KMS-11 (cell line): ENCODE results near the gene NRCAM.

Experiments used
- H2AFZ ChIP-seq: fragments of 200-600 bp; sonication (generic); 2 replicates; pipeline ENCODE4 v1.6.1; 2016; ENCODE audit warnings: antibody characterized with exemption, mixed run types, low read depth
- H3K27ac ChIP-seq: fragments of 200-600 bp; sonication (generic); 2 replicates; pipeline ENCODE4 v1.6.1; 2016; ENCODE audit warnings: mild to moderate bottlenecking, mixed run types
- H3K27me3 ChIP-seq: fragments of 200-600 bp; sonication (generic); 2 replicates; pipeline ENCODE4 v1.6.1; 2017; ENCODE audit warnings: mild to moderate bottlenecking, low read depth, mixed run types, moderate library complexity; ENCODE audit not compliant: insufficient read depth
- H3K36me3 ChIP-seq: fragments of 200-600 bp; sonication (generic); 2 replicates; pipeline ENCODE4 v1.6.1; 2017; ENCODE audit warnings: mild to moderate bottlenecking, mixed run types; ENCODE audit not compliant: insufficient read depth
- H3K4me1 ChIP-seq: fragments of 200-600 bp; sonication (generic); 2 replicates; pipeline ENCODE4 v1.6.1; 2016; ENCODE audit warnings: mild to moderate bottlenecking, low read depth, mixed run types; ENCODE audit not compliant: poor library complexity, severe bottlenecking
- H3K4me2 ChIP-seq: fragments of 200-600 bp; sonication (generic); 2 replicates; pipeline ENCODE4 v1.7.0; 2016; ENCODE audit warnings: mild to moderate bottlenecking, mixed run types
- H3K4me3 ChIP-seq: fragments of 200-600 bp; sonication (generic); IDR thresholded peaks from 2 replicates; pipeline ENCODE4 v1.6.1; 2017; ENCODE audit warnings: low read depth, low read length, mixed read lengths; ENCODE audit not compliant: insufficient read depth
- H3K79me2 ChIP-seq: fragments of 200-600 bp; sonication (generic); 2 replicates; pipeline ENCODE4 v1.6.1; 2016; ENCODE audit warnings: low read depth, mixed run types; ENCODE audit not compliant: insufficient read depth
- H3K9ac ChIP-seq: fragments of 200-600 bp; sonication (generic); 2 replicates; pipeline ENCODE4 v1.6.1; 2016; ENCODE audit warnings: mild to moderate bottlenecking, mixed run types
- H4K20me1 ChIP-seq: fragments of 200-600 bp; sonication (generic); 2 replicates; pipeline ENCODE4 v1.6.1; 2016; ENCODE audit warnings: mild to moderate bottlenecking, mixed run types; ENCODE audit not compliant: insufficient read depth
- CTCF ChIP-seq: fragments of 200-600 bp; sonication (generic); conservative IDR thresholded peaks from 2 replicates; pipeline ENCODE4 v1.6.1; 2017; ENCODE audit warnings: low read depth, mild to moderate bottlenecking, antibody characterized with exemption, low read length, moderate library complexity, mixed read lengths

The NRCAM gene

GRCh38 chr7:108409146-108409545 lies 47.1 kb downstream of the NRCAM start:
- H3K9ac ChIP-seq = no peak overlapping the region
- no peak overlapping the region for H3K4me3 ChIP-seq
- H4K20me1 ChIP-seq = no peaks in the 10 kb centered on the region
- H3K27ac ChIP-seq = no peak overlapping the region
- H3K79me2 ChIP-seq = no peaks in the 10 kb centered on the region
- no peaks in the 10 kb centered on the region for H3K36me3 ChIP-seq
- H3K4me1 ChIP-seq = peaks cover 71% of the 10 kb centered on the region
- H2AFZ ChIP-seq = no peak overlapping the region
- no peaks in the 10 kb centered on the region for H3K27me3 ChIP-seq
- no peak for TF ChIP-seq CTCF
- no peak overlapping the region for H3K4me2 ChIP-seq

- Histone ChIP-seq H3K27ac (no peak overlapping the region), H3K36me3 (no peaks in the 10 kb centered on the region), H3K9ac (no peak overlapping the region), H3K79me2 (no peaks in the 10 kb centered on the region), H4K20me1 (no peaks in the 10 kb centered on the region), H3K4me2 (peak overlapping the region; percentile 48; the same call in 1 of the 2 replicates), H3K4me1 (peaks cover 71% of the 10 kb centered on the region), H3K27me3 (no peaks in the 10 kb centered on the region), H3K4me3 (no peak overlapping the region), H2AFZ (no peak overlapping the region)
- no peak for TF ChIP-seq CTCF
Observed at GRCh38 chr7:108408296-108408991, 47.8 kb downstream of the NRCAM start.

GRCh38 chr7:108407676-108408075 lies 48.6 kb downstream of the NRCAM start:
- H4K20me1 ChIP-seq = no peaks in the 10 kb centered on the region
- H3K4me3 ChIP-seq = no peak overlapping the region
- no peak overlapping the region for H3K27ac ChIP-seq
- H3K4me1 ChIP-seq = peaks cover 74% of the 10 kb centered on the region
- H3K36me3 ChIP-seq = no peaks in the 10 kb centered on the region
- peak overlapping the region; percentile 48 for H3K4me2 ChIP-seq
- no peaks in the 10 kb centered on the region for H3K27me3 ChIP-seq
- no peak for TF ChIP-seq CTCF
- no peak overlapping the region for H3K9ac ChIP-seq
- H2AFZ ChIP-seq = no peak overlapping the region
- H3K79me2 ChIP-seq = no peaks in the 10 kb centered on the region

- H3K9ac ChIP-seq = no peak overlapping the region
- no peak overlapping the region for H2AFZ ChIP-seq
- no peaks in the 10 kb centered on the region for H3K36me3 ChIP-seq
- H3K79me2 ChIP-seq = no peaks in the 10 kb centered on the region
- H4K20me1 ChIP-seq = no peaks in the 10 kb centered on the region
- peak overlapping the region; percentile 21 for H3K4me2 ChIP-seq
- H3K4me3 ChIP-seq = no peak overlapping the region
- H3K27ac ChIP-seq = no peak overlapping the region
- H3K4me1 ChIP-seq = peaks cover 87% of the 10 kb centered on the region
- no peak for TF ChIP-seq CTCF
- H3K27me3 ChIP-seq = no peaks in the 10 kb centered on the region
Observed at GRCh38 chr7:108406222-108406890, 49.9 kb downstream of the NRCAM start.
